Measurements from ENCODE around the gene FOXP1.

GRCh38 chr3:71195492-71195891, 388.0 kb downstream of the FOXP1 start:
- no peak for TF ChIP-seq EZH2 (IDR thresholded peaks at IDR 0.05; ENCODE audit: insufficient read depth, poor library complexity, severe bottlenecking)
- TF ChIP-seq EZH2phosphoT487 (IDR thresholded peaks at IDR 0.05; ENCODE audit: insufficient read depth, low read depth): no peak
